Astrocyte of the cerebellum (primary cell): ENCODE data around the gene BOLL.
A peak's percentile ranks its signal among the peaks of the same experiment; 100 is the strongest.
"Not testable (repeated sequence)": the region's sequence is repeated elsewhere in the genome, so short reads cannot be mapped to it uniquely, and the experiment has no call there.

Source experiments
- DNase-seq: peaks from one replicate; pipeline ENCODE4 v3.0.0-alpha.2; 2011; ENCODE audit warnings: low read depth
- H3K4me3 ChIP-seq: 2 replicates; pipeline ENCODE4 v1.5.1; 2011; ENCODE audit warnings: mild to moderate bottlenecking, low read depth, low read length, moderate library complexity
- CTCF ChIP-seq: IDR thresholded peaks from 2 replicates; pipeline ENCODE4 v1.5.1; 2012; ENCODE audit warnings: low read length, low read depth, moderate library complexity, mild to moderate bottlenecking; ENCODE audit errors: missing control alignments
- in situ Hi-C: cut with HindIII; loops from 2 replicates; pipeline ENCODE4 v1.10.0; 2017; ENCODE audit warnings: low sequenced_read_pairs

The BOLL gene

GRCh38 chr2:197784956-197785941, at the start of gene BOLL:
BOLL (minus strand) TSS chr2:197785319; CDS start chr2:197781850, 3,469 bp downstream.
- no peak for TF ChIP-seq CTCF
- in situ Hi-C loops = no loop called here
- peak within 1 kb of the TSS; percentile 35 for H3K4me3 ChIP-seq
- no peak for DNase-seq

- DNase-seq, H3K4me3 ChIP-seq, in situ Hi-C loops: not testable (repeated sequence)
Observed at GRCh38 chr2:197834771-197835170, 49.7 kb upstream of the BOLL start.

GRCh38 chr2:197828464-197829135, 43.5 kb upstream of the BOLL start:
- no peak overlapping the region for H3K4me3 ChIP-seq
- in situ Hi-C loops = no loop called here
- DNase-seq = no peak
- TF ChIP-seq CTCF = no peak

GRCh38 chr2:197827618-197828017, 42.5 kb upstream of the BOLL start:
- DNase-seq = no peak
- TF ChIP-seq CTCF = no peak
- H3K4me3 ChIP-seq = no peak overlapping the region
- in situ Hi-C loops = no loop called here

GRCh38 chr2:197822333-197822732, 37.2 kb upstream of the BOLL start:
- TF ChIP-seq CTCF = no peak
- no peak for DNase-seq
- in situ Hi-C loops = no loop called here
- H3K4me3 ChIP-seq = no peak overlapping the region

- no peak for TF ChIP-seq CTCF
- H3K4me3 ChIP-seq = no peak overlapping the region
- in situ Hi-C loops = no loop called here
- DNase-seq = no peak
Observed at GRCh38 chr2:197821550-197822289, 36.6 kb upstream of the BOLL start.

- in situ Hi-C loops = no loop called here
- no peak for DNase-seq
- TF ChIP-seq CTCF = no peak
- H3K4me3 ChIP-seq = no peak overlapping the region
Observed at GRCh38 chr2:197814526-197814925, 29.4 kb upstream of the BOLL start.
